ENCODE data around the gene PLCG2.
A peak's percentile ranks its signal among the peaks of the same experiment; 100 is the strongest.
"Not testable (repeated sequence)": the region's sequence is repeated elsewhere in the genome, so short reads cannot be mapped to it uniquely, and the experiment has no call there.

Gene PLCG2

DNA sequence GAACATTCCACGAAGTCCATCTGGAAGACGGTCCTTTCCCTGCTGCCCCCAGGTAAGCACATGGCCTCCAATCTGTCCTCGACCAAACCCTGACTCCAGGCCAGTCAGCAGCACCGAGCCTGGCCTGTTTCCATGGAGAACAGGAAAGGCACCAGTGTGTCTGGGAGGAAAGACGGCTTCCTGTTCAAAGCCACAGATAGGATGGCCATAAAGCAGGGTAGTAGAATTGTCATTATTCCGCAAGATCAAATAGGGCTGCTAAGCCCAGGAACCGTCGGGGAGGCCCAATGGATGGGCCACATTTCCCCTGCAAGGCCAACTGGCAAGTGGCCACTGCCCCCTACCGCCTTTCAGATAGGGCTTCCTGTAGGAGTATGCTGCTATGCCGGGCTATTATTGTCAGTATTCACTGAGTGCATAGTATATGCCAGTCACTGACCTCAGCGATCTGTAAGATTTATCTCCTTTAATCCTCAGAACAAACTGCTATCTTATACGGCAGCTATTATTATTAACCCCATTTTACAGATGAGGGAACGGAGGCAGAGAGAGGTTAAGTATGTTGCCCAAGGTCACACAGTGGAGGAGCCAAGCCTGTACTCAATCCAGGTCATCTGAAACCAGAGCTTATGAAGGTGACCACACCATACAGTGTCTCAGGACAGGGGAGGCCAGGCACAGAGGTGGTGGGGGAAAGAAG is 23.0 kb upstream of the PLCG2 start:
- DNase-seq, result no peak

GRCh38 chr16:81756615-81757356 is 22.3 kb upstream of the PLCG2 start:
- DNase-seq, result no peak

DNA sequence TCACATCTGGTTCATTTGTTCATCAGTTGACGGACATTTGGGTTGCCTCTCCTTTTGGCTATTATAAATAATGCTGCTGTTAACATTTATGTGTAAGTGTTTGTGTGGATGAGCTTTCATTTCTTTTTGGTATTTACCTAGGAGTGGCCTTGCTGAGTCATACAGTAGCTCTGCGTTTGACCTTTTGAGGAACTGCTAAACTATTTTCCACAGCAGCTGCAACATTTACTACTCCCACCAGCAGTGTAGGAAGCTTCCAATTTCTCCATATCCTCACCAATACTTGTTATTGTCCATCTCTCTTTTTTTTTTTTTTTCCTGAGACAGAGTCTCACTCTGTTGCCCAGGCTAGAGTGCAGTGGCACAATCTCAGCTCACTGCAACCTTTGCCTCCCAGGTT is 20.7 kb upstream of the PLCG2 start:
- no peak for DNase-seq

DNA sequence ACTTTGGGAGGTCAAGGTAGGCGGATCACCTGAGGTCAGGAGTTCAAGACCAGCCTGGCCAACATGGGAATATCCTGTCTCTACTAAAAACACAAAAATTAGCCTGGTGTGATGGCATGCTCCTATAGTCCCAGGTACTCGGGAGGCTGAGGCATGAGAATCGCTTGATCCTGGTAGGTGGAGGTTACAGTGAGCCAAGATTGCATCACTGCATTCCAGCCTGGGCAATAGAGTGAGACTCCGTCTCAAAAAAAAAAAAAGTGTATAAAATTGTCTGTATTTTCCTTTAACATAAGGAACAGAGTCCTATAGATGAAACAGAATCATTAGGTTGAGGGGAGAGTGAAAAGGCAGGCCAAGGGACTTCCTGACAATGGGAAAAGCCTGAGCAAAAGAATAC is 16.8 kb upstream of the PLCG2 start:
- DNase-seq, result not testable (repeated sequence)

DNA sequence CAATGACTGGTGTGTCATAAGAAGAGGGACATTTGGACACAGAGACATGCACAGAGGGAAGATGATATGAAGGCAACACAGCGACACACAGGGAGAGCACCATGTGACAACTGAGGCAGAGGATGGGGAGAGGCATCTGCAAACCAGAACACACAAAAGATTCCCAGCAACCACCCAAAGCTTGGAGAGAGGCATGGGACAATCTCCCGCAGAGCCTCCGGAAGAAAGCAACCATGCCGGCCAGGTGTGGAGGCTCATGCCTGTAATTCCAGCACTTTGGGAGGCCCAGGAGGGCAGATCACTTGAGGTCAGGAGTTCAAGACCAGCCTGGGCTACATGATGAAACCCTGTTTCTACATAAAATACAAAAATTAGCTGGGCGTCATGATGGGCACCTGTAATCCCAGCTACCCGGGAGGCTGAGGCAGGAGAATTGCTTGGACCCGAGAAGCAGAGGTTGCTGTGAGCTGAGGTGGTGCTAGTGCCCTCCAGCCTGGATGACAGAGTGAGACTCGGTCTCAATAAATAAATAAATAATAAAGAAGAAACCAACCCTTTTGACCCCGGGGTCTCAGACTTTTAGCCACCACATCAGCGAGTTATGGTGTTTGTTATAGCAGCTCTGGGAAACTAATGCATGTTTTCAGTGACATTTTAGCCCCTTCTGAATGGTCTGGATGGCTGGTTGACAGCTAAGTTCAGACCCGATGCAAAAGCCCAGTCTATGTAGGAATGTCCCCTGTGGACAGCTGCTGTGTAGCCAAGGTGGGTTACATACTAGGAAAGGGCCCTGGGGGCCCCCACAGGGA is 13.8 kb upstream of the PLCG2 start:
- DNase-seq, result no peak

- no peak for DNase-seq
These were observed 13.1 kb upstream of the PLCG2 start for GRCh38 chr16:81765969-81766368.

GRCh38 chr16:81767987-81768592 is 11.0 kb upstream of the PLCG2 start:
- no peak for DNase-seq

DNA sequence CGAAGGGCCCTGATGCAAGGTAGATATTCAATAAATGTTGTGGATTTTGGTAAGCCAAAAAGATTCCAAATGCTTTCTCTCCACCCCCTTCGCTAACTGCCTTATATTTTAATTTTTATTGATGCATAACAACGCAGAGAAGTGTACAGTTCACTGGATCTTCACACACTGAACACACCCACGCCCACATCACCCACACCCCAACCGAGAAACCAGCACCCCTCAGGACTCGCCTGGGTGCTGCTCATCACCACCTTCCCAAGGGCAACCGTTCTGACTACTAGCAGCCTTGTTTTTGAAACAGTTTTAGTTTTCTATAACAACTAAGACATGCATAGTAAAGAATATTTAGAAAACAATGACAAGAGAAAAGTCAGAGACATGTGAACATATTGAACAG is 9.1 kb upstream of the PLCG2 start:
- no peak for DNase-seq

DNA sequence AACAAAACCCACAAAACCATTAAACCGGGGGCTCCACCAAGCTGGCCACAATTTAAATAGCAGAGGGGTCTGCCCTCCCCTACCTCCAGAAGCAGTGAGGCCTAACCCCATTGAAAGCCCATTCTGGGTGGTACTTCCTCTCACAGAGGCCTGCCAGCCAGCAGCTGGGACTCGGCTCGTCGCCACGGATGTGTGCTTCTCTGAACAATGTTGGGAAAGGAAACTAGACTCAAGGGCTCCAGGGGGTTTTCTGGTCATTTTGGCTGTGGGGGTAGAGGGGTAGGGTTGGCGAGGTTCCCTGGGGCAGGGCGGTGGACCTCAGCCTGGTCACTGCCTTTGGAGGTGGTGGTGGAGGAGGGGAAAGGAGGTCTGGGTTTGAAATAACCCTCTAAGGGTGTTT is 4.7 kb upstream of the PLCG2 start:
- DNase-seq, result no peak

GRCh38 chr16:81775570-81775969 is 3.5 kb upstream of the PLCG2 start:
- no peak for DNase-seq

GRCh38 chr16:81778231-81778630 is 860 bp upstream of the PLCG2 start:
- no peak for DNase-seq

- peak; percentile 31 for DNase-seq
These were observed 637 bp downstream of the PLCG2 start for GRCh38 chr16:81779536-81780320.

- no peak for DNase-seq
These were observed 1.3 kb downstream of the PLCG2 start for GRCh38 chr16:81780350-81780749.

DNA sequence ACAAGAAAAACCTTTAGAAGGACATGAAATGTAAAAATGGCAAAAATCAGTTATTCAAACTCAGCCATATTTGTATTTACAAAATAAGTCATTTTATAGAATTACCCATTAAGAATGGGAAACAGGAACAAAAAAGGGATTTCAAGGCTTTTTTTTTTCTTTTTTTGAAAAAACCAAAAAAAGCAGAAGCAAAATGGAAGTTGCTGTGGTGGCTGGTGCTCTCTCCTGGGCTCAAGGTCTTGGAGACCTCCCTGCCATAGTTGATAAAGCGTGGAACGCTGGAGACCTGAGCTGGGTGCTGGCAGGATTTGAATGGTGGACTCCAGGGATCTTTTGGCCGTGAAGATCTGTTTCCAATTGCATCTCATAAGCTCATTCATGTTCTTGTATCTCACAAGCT is 3.1 kb downstream of the PLCG2 start:
- DNase-seq, result no peak

DNA sequence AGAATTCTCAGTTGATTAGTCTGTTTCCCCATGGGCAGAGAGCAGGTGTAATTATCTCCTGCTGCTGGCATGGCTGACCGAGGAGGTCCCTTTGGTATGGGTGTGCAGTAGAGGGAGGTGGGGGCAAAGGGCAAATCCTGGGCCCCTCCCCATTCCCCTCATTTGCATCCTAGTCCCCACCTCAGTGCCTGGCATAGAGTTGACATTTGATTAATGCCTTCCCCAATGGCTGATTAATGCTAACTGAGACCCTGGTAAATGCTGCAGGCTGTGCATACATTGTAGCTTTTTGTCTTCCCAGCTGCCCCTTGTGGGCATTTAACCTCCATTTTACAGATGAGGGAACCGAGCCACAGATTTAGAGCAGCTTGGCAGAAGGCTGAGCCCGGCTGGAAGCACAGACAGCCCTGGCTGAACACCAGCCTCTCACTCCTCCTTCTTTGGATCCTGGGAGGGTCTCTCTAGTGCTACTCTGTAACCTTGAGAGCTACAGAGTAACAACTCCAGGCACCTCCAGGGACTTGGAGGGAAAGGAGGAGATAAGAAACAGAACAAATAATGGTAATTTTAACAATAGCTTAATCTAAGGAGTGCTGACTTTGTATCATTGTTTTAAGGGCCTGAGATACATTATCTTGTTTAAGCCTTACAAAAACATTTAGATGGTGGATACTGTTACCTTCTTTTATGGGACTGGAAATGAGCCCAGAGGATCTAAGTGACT is 5.1 kb downstream of the PLCG2 start:
- no peak for DNase-seq

GRCh38 chr16:81785138-81785924 is 6.2 kb downstream of the PLCG2 start:
- DNase-seq, result no peak

- DNase-seq, result no peak
These were observed 7.2 kb downstream of the PLCG2 start for GRCh38 chr16:81786321-81786720.

GRCh38 chr16:81786868-81787267 is 7.8 kb downstream of the PLCG2 start:
- DNase-seq, result no peak

DNA sequence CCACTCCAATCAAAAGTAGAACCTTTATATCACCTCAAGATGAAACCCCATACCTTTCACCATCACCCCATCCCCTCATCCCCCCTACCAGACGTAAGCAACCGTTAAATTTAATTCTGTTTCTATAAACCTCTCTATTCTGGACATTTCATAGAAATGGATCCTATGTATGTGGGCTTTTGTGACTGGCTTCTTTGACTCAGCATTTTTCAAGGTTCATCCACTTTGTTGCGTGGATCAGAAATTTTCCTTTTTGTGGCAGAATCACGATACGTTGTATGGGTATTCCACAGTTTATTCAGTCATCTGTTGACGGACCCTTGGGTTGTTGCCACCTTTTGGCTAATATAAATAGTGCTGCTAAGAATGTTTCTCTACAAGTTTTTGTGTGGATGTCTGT is 8.6 kb downstream of the PLCG2 start:
- DNase-seq, result no peak

DNA sequence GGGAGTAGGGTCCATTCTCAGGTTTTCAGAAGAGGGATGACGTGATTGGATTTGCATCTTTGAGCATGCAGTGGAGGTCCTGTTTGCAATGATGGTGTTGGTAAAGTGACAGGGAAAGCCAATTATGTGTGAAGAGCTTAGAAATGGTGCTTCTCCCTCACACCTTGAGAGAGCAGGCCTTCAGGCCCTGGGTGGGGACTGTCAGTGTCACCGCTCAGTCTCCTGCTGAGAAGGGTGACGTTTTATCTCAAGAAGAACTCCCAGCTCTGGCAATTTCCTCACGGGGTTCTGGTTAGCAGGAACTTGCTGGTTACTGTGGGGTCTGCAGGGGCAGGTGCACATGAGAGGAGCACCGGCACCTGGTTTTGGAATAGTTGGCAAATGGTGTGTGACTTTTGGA is 11.2 kb downstream of the PLCG2 start:
- DNase-seq, result no peak

DNA sequence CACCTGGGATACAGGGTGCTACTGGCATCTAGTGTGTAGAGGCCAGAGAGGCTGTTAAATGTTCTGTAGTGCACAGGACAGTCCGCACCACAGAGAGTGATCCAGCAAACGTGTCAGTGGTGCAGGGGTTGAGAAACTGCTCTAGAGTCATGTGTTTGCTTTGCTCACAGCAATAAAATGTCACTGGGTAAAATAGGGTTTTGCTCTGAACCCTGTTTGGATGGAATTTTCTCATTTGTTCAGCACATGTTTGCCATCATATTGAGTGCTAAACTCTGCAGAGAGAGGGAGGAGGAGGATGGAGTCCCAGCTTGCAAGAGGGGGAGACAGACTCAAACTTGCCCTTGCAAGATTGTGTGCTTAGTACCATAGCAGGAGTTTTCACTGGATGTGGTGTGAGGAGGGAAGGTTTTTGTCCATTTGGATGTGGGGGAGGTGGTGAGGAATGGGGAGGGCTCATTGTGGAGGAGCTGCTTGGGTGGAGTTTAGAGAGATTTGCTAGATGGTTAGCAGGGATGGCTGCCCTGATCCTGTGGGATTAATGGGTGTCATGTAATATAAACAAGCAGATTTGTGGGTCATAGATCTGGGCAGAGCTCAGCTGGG is 11.8 kb downstream of the PLCG2 start:
- no peak for DNase-seq

All from stimulated activated CD4-positive, alpha-beta T cell treated with anti-CD3 and anti-CD28 coated beads, Interleukin-15, amount 100 ng/mL, for 24 hours (primary cell).